Erythroblast (primary cell): Measurements from ENCODE around the gene GMDS.

Experiments used
- GATA1 ChIP-seq: IDR thresholded peaks from 2 replicates; pipeline ENCODE4 v1.6.1; 2011; ENCODE audit warnings: low read depth, mild to moderate bottlenecking, control low read depth, low read length, moderate library complexity
- POLR2A ChIP-seq: IDR thresholded peaks from 2 replicates; pipeline ENCODE4 v1.6.1; 2011; ENCODE audit warnings: mild to moderate bottlenecking, low read length

DNA sequence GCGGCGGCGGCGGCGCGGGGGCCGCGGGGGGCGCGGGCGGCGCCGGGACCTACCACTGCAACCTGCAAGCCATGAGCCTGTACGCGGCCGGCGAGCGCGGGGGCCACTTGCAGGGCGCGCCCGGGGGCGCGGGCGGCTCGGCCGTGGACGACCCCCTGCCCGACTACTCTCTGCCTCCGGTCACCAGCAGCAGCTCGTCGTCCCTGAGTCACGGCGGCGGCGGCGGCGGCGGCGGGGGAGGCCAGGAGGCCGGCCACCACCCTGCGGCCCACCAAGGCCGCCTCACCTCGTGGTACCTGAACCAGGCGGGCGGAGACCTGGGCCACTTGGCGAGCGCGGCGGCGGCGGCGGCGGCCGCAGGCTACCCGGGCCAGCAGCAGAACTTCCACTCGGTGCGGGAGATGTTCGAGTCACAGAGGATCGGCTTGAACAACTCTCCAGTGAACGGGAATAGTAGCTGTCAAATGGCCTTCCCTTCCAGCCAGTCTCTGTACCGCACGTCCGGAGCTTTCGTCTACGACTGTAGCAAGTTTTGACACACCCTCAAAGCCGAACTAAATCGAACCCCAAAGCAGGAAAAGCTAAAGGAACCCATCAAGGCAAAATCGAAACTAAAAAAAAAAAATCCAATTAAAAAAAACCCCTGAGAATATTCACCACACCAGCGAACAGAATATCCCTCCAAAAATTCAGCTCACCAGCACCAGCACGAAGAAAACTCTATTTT is 633.7 kb downstream of the GMDS start:
- TF ChIP-seq POLR2A (no peak), GATA1 (no peak)
